GM12873 (cell line): ENCODE measurements around the gene ZC2HC1C.

Experiments used
- CTCF ChIP-seq: IDR thresholded peaks from 2 replicates; pipeline ENCODE4 v1.5.1; 2012; ENCODE audit warnings: low read depth, mild to moderate bottlenecking, moderate library complexity, low read length, control low read depth; ENCODE audit not compliant: insufficient read depth; ENCODE audit errors: missing control alignments

Gene ZC2HC1C

GRCh38 chr14:75040507-75040906 lies 28.9 kb upstream of the ZC2HC1C start:
- TF ChIP-seq CTCF, result no peak

- TF ChIP-seq CTCF, result no peak
Observed at GRCh38 chr14:75040959-75041358, 28.5 kb upstream of the ZC2HC1C start.

GRCh38 chr14:75041613-75042012 lies 27.8 kb upstream of the ZC2HC1C start:
- no peak for TF ChIP-seq CTCF

- no peak for TF ChIP-seq CTCF
Observed at GRCh38 chr14:75042035-75042434, 27.4 kb upstream of the ZC2HC1C start.

GRCh38 chr14:75044322-75044721 lies 25.1 kb upstream of the ZC2HC1C start:
- TF ChIP-seq CTCF, result no peak

- TF ChIP-seq CTCF, result no peak
Observed at GRCh38 chr14:75044752-75045151, 24.7 kb upstream of the ZC2HC1C start.

GRCh38 chr14:75046275-75046674 lies 23.2 kb upstream of the ZC2HC1C start:
- TF ChIP-seq CTCF, result no peak
